IMR-90 (cell line): Measurements from ENCODE around the gene ADAMTS3. TPM values are rescaled to one million over a fixed set of nuclear protein-coding genes. Genes with fewer than 3 reads are reported as not detected.

ENCODE experiments used
- ATAC-seq: fragments of 200-7000 bp; cut with Tn5 transposase; 2 replicates; pipeline ENCODE4 v1.9.1; 2020; ENCODE audit warnings: low read depth, mild to moderate bottlenecking, moderate library complexity
- BruUV-seq: library from RNA; stranded (reverse); fragments of 400-500 nt; replicated peaks from 2 replicates; lab custom pipeline; 2021; lab: Mats Ljungman, UMichigan
- CTCF ChIA-PET: fragments of 300-600 bp; formaldehyde crosslinking; extraction: SDS; loops from one replicate; lab custom pipeline; 2021; ENCODE audit warnings: antibody characterized with exemption; lab: Yijun Ruan, JAX
- POLR2A ChIA-PET: fragments of 300-600 bp; sonication (Branson Sonifier 250); formaldehyde crosslinking; loops from one replicate; lab custom pipeline; 2022; ENCODE audit warnings: antibody characterized with exemption; ENCODE audit not compliant: unreplicated experiment; lab: Charles Lee
- DNase-seq: peaks from one replicate; pipeline ENCODE4 v3.0.0; 2013
- H2AFZ ChIP-seq: replicated peaks from 2 replicates; pipeline ENCODE3; 2013; ENCODE audit warnings: low read length, mild to moderate bottlenecking; ENCODE audit not compliant: poor library complexity
- H2AK5ac ChIP-seq: 2 replicates; pipeline ENCODE4 v1.6.1; 2013; ENCODE audit warnings: low read depth, low read length, inconsistent platforms
- H2AK9ac ChIP-seq: replicated peaks from 2 replicates; pipeline ENCODE3; 2013; ENCODE audit warnings: mild to moderate bottlenecking, low read depth, low read length, moderate library complexity; ENCODE audit not compliant: poor library complexity
- H2BK120ac ChIP-seq: 2 replicates; pipeline ENCODE4 v1.6.1; 2013; ENCODE audit warnings: low read depth, low read length, inconsistent platforms
- H2BK15ac ChIP-seq: 3 replicates; pipeline ENCODE4 v1.6.1; 2013; ENCODE audit warnings: low read depth, low read length, inconsistent platforms
- H2BK20ac ChIP-seq: 2 replicates; pipeline ENCODE4 v1.6.1; 2013; ENCODE audit warnings: low read depth, mild to moderate bottlenecking, inconsistent platforms, low read length, moderate library complexity
- H2BK5ac ChIP-seq: 2 replicates; pipeline ENCODE4 v1.6.1; 2013; ENCODE audit warnings: mild to moderate bottlenecking, low read depth, low read length, inconsistent platforms; ENCODE audit not compliant: poor library complexity, severe bottlenecking
- H3K14ac ChIP-seq: replicated peaks from 2 replicates; pipeline ENCODE4 v1.6.1; 2013; ENCODE audit warnings: low read depth, low read length, inconsistent platforms
- H3K18ac ChIP-seq: 2 replicates; pipeline ENCODE4 v1.6.1; 2013; ENCODE audit warnings: low read depth, low read length, control low read depth
- H3K23ac ChIP-seq: 2 replicates; pipeline ENCODE4 v1.6.1; 2013; ENCODE audit warnings: low read depth, low read length, inconsistent platforms
- H3K27ac ChIP-seq: 2 replicates; pipeline ENCODE4 v1.5.1; 2013; ENCODE audit warnings: mild to moderate bottlenecking, control low read depth, low read length; ENCODE audit not compliant: insufficient read depth
- H3K27me3 ChIP-seq: 2 replicates; pipeline ENCODE4 v1.6.1; 2013; ENCODE audit warnings: low read length; ENCODE audit not compliant: control insufficient read depth, insufficient read depth
- H3K36me3 ChIP-seq: 2 replicates; pipeline ENCODE4 v1.6.1; 2013; ENCODE audit warnings: low read length, mixed read lengths; ENCODE audit not compliant: control insufficient read depth, insufficient read depth
- H3K4ac ChIP-seq: 2 replicates; pipeline ENCODE4 v1.6.1; 2013; ENCODE audit warnings: low read depth, low read length, inconsistent platforms
- H3K4me1 ChIP-seq: 2 replicates; pipeline ENCODE4 v1.6.1; 2013; ENCODE audit warnings: low read length, mixed read lengths; ENCODE audit not compliant: control insufficient read depth, insufficient read depth
- H3K4me2 ChIP-seq: 2 replicates; pipeline ENCODE4 v1.6.1; 2013; ENCODE audit warnings: low read depth, mild to moderate bottlenecking, control low read depth, low read length, moderate library complexity
- H3K4me3 ChIP-seq: 2 replicates; pipeline ENCODE4 v1.5.1; 2013; ENCODE audit warnings: low read depth, mild to moderate bottlenecking, control low read depth, low read length, moderate library complexity; ENCODE audit not compliant: insufficient read depth
- H3K56ac ChIP-seq: 2 replicates; pipeline ENCODE4 v1.6.1; 2013; ENCODE audit warnings: low read length, inconsistent platforms; ENCODE audit not compliant: insufficient read depth; ENCODE audit errors: extremely low read depth
- H3K79me1 ChIP-seq, 2 experiments: 2 replicates each; pipeline ENCODE4 v1.6.1; 2013; ENCODE audit warnings: low read length in 2 of 2, inconsistent platforms in 1 of 2, low read depth in 1 of 2
- H3K9ac ChIP-seq: 2 replicates; pipeline ENCODE4 v1.6.1; 2013; ENCODE audit warnings: low read depth, low read length, control low read depth
- H3K9me1 ChIP-seq: 2 replicates; pipeline ENCODE4 v1.6.1; 2013; ENCODE audit warnings: low read length, inconsistent platforms; ENCODE audit not compliant: insufficient read depth
- H3K9me3 ChIP-seq: 2 replicates; pipeline ENCODE4 v1.6.1; 2013; ENCODE audit warnings: low read length; ENCODE audit not compliant: control insufficient read depth, insufficient read depth
- H4K20me1 ChIP-seq: 2 replicates; pipeline ENCODE4 v1.6.1; 2013; ENCODE audit warnings: low read length, inconsistent platforms; ENCODE audit not compliant: insufficient read depth
- H4K5ac ChIP-seq: 2 replicates; pipeline ENCODE4 v1.6.1; 2013; ENCODE audit warnings: mild to moderate bottlenecking, low read depth, low read length, control low read depth
- H4K8ac ChIP-seq, 2 experiments: 2 replicates each; pipeline ENCODE4 v1.6.1; 2013; ENCODE audit warnings: low read depth in 2 of 2, low read length in 2 of 2, control low read depth in 1 of 2, inconsistent platforms in 1 of 2
- H4K91ac ChIP-seq: 2 replicates; pipeline ENCODE4 v1.6.1; 2013; ENCODE audit warnings: low read depth, low read length, inconsistent platforms; ENCODE audit not compliant: insufficient read depth
- CEBPB ChIP-seq: IDR thresholded peaks from 2 replicates; pipeline ENCODE4 v1.6.1; 2012; ENCODE audit warnings: low read depth, low read length, improper control_type of control experiment
- RCOR1 ChIP-seq: IDR thresholded peaks from 2 replicates; pipeline ENCODE4 v1.6.1; 2012; ENCODE audit warnings: mild to moderate bottlenecking, low read length, improper control_type of control experiment; ENCODE audit not compliant: insufficient replicate concordance
- SMC3 ChIP-seq: fragments of 150-350 bp; IDR thresholded peaks from 2 replicates; pipeline ENCODE4 v1.6.1; 2016; ENCODE audit warnings: low read depth, mild to moderate bottlenecking, antibody characterized with exemption, low read length, moderate library complexity
- USF2 ChIP-seq: fragments of 150-350 bp; IDR thresholded peaks from 2 replicates; pipeline ENCODE4 v1.6.1; 2017; ENCODE audit warnings: mild to moderate bottlenecking, antibody characterized with exemption, low read length, low read depth
- WGBS, 2 experiments: methylation state at CpG; one replicate each; pipeline versions ENCODE4 v1.1.5 to v1.1.7; 2013; ENCODE audit warnings: missing lambda C conversion rate in 2 of 2; ENCODE audit not compliant: insufficient read length in 1 of 2; ENCODE audit errors: extremely low coverage in 2 of 2; 5-methylcytosine and 5-hydroxymethylcytosine counted together
- dilution Hi-C: fragments of 300-500 bp; cut with HindIII; formaldehyde crosslinking; loops from one replicate; pipeline ENCODE4 v1.14.3; 2018; ENCODE audit warnings: low sequenced_read_pairs; ENCODE audit not compliant: unreplicated experiment
- in situ Hi-C: fragments of 300-500 bp; cut with MboI; formaldehyde crosslinking; loops from 3 replicates; pipeline ENCODE4 v1.14.3; 2019; ENCODE audit warnings: low sequenced_read_pairs, inconsistent platforms, mixed read lengths
- intact Hi-C: fragments of 100-400 bp; cut with micrococcal nuclease; formaldehyde crosslinking; loops from 2 replicates; pipeline ENCODE4 v1.10.0; 2022
- polyA plus RNA-seq, 3 experiments: library from polyadenylated mRNA; depleted of rRNA; stranded (reverse); fragments of >200 nt; gene quantifications; 2 replicates each; pipeline ENCODE4 v1.2.3, GENCODE V29; 2012; ENCODE audit warnings: low replicate concordance in 1 of 3
- total RNA-seq: library from RNA; depleted of rRNA; stranded (reverse); fragments of >200 nt; gene quantifications from 2 replicates; pipeline ENCODE4 v1.2.3, GENCODE V29; 2012

ADAMTS3 gene
- total and polyA plus RNA-seq, 2 of the 4 experiments (the other 2 are of a cell fraction) = 0.68 to 2.9 TPM

- no peak overlapping the region for H2AK9ac ChIP-seq
- no peak overlapping the region for H3K4ac ChIP-seq
- intact Hi-C loops (no loop called here), dilution Hi-C loops (no loop called here), in situ Hi-C loops (no loop called here)
- H3K27ac ChIP-seq = no peak overlapping the region
- H3K36me3 ChIP-seq = no peaks in the 10 kb centered on the region
- no peak overlapping the region for H3K4me2 ChIP-seq
- DNase-seq (no peak), ATAC-seq (no peak; the same call in 1 of the 2 replicates)
- CTCF ChIA-PET = no interaction called here
- H4K20me1 ChIP-seq = no peaks in the 10 kb centered on the region
- H3K4me1 ChIP-seq = no peaks in the 10 kb centered on the region
- H2AK5ac ChIP-seq = no peak overlapping the region
- no peak overlapping the region for H2AFZ ChIP-seq
- no peaks in the 10 kb centered on the region for H3K79me1 ChIP-seq
- no peak overlapping the region for H4K8ac ChIP-seq
- BruUV-seq = no TSS peak
- H3K23ac ChIP-seq = no peak overlapping the region
- no peaks in the 10 kb centered on the region for H3K27me3 ChIP-seq
- no peak overlapping the region for H2BK20ac ChIP-seq
- POLR2A ChIA-PET = no interaction called here
- no peaks in the 10 kb centered on the region for H3K9me1 ChIP-seq
- no peak overlapping the region for H3K56ac ChIP-seq
- WGBS, 2 experiments = no CpG with 5 or more reads among the region's 3 CpGs
- no peak for TF ChIP-seq RCOR1
- no peak for TF ChIP-seq CEBPB
- TF ChIP-seq SMC3 = no peak
- TF ChIP-seq USF2 = no peak
- H3K14ac ChIP-seq = no peak overlapping the region
- no peak overlapping the region for H2BK15ac ChIP-seq
- no peak overlapping the region for H4K91ac ChIP-seq
- H2BK5ac ChIP-seq = no peak overlapping the region
- H3K9ac ChIP-seq = no peak overlapping the region
- no peak overlapping the region for H2BK120ac ChIP-seq
- no peaks in the 10 kb centered on the region for H3K9me3 ChIP-seq
- H3K18ac ChIP-seq = no peak overlapping the region
- no peak overlapping the region for H3K4me3 ChIP-seq
- no peak overlapping the region for H4K5ac ChIP-seq
These were observed 122.5 kb downstream of the ADAMTS3 start for GRCh38 chr4:72446353-72447055.
